Kidney epithelial cell (primary cell): Measurements from ENCODE around the gene FRMPD1. TPM values are rescaled to one million over a fixed set of nuclear protein-coding genes. Genes with fewer than 3 reads are reported as not detected.

Source experiments
- DNase-seq: peaks from one replicate; pipeline ENCODE4 v3.0.0-alpha.2; 2010; ENCODE audit warnings: low read depth
- H3K27me3 ChIP-seq: 2 replicates; pipeline ENCODE4 v1.6.0; 2011; ENCODE audit warnings: low read length; ENCODE audit not compliant: control insufficient read depth, insufficient read depth
- H3K36me3 ChIP-seq: 2 replicates; pipeline ENCODE4 v1.5.1; 2011; ENCODE audit warnings: low read length; ENCODE audit not compliant: control insufficient read depth, insufficient read depth
- H3K4me3 ChIP-seq: 2 replicates; pipeline ENCODE4 v1.5.1; 2011; ENCODE audit warnings: low read depth, mild to moderate bottlenecking, control low read depth, low read length
- total RNA-seq: library from RNA; depleted of rRNA; stranded (reverse); fragments of >200 nt; gene quantifications from 2 replicates; pipeline ENCODE4 v1.2.3, GENCODE V29; 2015
- TF ChIP-seq, protein P1 (sequence below): IDR thresholded peaks from 2 replicates; pipeline ENCODE4 v1.5.1; 2011; ENCODE audit warnings: mild to moderate bottlenecking, moderate library complexity, low read length, control low read depth, inconsistent platforms; ENCODE audit not compliant: insufficient read depth, poor library complexity, severe bottlenecking

Gene FRMPD1
- total RNA-seq, 1 donor from 2014 or later, result 0.04 TPM

GRCh38 chr9:37611014-37611413, 39.7 kb upstream of the FRMPD1 start:
- no peak for DNase-seq
- H3K36me3 ChIP-seq, result no peaks in the 10 kb centered on the region
- no peak overlapping the region for H3K4me3 ChIP-seq
- peaks cover under 1% of the 10 kb centered on the region for H3K27me3 ChIP-seq
- TF ChIP-seq, protein P1, sequence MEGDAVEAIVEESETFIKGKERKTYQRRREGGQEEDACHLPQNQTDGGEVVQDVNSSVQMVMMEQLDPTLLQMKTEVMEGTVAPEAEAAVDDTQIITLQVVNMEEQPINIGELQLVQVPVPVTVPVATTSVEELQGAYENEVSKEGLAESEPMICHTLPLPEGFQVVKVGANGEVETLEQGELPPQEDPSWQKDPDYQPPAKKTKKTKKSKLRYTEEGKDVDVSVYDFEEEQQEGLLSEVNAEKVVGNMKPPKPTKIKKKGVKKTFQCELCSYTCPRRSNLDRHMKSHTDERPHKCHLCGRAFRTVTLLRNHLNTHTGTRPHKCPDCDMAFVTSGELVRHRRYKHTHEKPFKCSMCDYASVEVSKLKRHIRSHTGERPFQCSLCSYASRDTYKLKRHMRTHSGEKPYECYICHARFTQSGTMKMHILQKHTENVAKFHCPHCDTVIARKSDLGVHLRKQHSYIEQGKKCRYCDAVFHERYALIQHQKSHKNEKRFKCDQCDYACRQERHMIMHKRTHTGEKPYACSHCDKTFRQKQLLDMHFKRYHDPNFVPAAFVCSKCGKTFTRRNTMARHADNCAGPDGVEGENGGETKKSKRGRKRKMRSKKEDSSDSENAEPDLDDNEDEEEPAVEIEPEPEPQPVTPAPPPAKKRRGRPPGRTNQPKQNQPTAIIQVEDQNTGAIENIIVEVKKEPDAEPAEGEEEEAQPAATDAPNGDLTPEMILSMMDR, result no peak

DNA sequence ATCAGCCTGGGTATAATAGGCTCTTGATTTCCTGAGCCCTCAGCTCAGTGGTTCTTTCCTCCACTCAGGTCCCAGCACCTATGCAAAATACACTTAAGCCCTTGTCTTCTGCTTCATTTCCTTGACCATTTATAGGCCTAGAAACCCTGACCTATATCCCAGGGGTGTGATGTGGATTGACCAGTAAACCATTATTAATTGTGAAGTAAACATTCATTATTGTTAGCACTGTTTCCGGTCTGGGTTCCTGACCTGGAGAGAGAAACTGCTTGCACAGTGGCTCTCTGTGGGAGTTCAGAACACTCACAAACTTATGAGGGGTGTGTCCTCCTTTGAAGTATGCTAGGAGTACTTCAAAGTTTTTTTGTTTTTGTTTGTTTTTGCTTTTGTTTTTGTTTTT, 38.8 kb upstream of the FRMPD1 start:
- TF ChIP-seq, protein P1, result no peak
- no peaks in the 10 kb centered on the region for H3K27me3 ChIP-seq
- H3K4me3 ChIP-seq, result no peak overlapping the region
- no peaks in the 10 kb centered on the region for H3K36me3 ChIP-seq
- DNase-seq, result no peak

DNA sequence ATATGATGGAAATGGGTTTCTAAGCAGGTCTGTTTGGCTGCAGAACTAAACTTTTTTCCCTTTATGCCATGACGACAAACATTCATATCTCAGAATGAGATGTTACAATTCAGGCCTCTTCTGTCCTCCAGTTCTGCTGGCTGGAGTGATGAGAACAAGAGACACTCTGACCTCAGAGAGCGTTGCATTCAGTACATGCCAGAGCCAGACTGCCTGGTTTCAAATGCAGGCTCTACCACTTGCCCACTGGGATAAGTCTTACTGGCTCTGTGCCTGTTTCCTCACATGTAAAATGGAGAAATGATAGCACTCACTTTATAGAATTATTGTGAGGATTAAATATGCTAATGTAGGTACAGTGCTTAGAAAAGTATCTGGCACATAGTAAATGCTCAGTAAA, 33.6 kb upstream of the FRMPD1 start:
- TF ChIP-seq, protein P1, result no peak
- DNase-seq, result no peak
- no peaks in the 10 kb centered on the region for H3K27me3 ChIP-seq

DNA sequence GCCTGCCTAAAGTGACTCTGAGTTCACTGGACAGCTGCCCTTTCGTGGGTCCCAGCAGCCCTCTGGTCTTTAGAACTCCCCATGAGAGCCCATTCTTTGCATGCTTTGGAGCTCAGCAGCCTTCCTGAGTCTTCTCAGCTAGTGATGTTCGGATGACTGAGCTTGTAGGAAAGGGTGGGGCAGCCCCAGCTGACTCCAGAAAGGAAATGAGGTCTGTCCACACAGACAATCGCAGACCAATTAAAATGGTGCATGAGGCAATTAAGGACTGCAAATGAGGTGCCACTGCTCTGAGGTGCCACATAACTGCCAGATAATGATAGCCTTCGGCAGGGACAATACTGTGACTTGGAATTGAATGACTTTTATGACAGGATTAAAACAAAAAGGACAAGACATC, 32.9 kb upstream of the FRMPD1 start:
- TF ChIP-seq, protein P1, result no peak
- no peak for DNase-seq
- H3K36me3 ChIP-seq, result no peaks in the 10 kb centered on the region
- no peak overlapping the region for H3K4me3 ChIP-seq
- no peaks in the 10 kb centered on the region for H3K27me3 ChIP-seq

More for the DNA sequence above, 33.6 kb upstream of the FRMPD1 start:
- H3K36me3 ChIP-seq, result no peaks in the 10 kb centered on the region
- no peak overlapping the region for H3K4me3 ChIP-seq

DNA sequence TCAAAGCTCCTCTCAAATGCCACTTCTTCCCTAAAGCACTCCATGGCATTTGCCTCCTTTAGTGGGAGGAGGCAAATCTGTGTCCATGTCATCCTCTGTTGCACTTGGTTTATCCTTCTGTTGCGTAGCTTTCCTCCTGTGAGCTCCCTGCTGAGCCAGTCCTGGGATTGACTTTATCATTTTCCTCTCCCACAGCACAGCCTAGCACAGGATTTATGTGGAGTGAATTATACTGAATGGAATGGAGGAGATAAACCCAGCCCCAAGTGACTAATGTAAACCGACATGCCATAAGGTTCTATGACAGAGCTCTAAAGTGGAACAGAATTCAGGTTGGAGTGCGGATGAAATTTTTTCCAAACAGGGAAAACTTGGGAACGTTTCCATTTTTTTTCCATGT, 31.9 kb upstream of the FRMPD1 start:
- DNase-seq, result no peak
- H3K27me3 ChIP-seq, result no peaks in the 10 kb centered on the region
- no peaks in the 10 kb centered on the region for H3K36me3 ChIP-seq
- no peak overlapping the region for H3K4me3 ChIP-seq
- TF ChIP-seq, protein P1, result no peak

- TF ChIP-seq, protein P1, result no peak
- Histone ChIP-seq H3K36me3 (no peaks in the 10 kb centered on the region), H3K4me3 (no peak overlapping the region), H3K27me3 (no peaks in the 10 kb centered on the region)
- no peak for DNase-seq
These were observed 30.9 kb upstream of the FRMPD1 start for GRCh38 chr9:37619806-37620205.
